ENCODE results near the gene OR10K1. TPM values are rescaled to one million over a fixed set of nuclear protein-coding genes. Genes with fewer than 3 reads are reported as not detected.

The OR10K1 gene
- total and polyA plus RNA-seq, 9 of the 15 experiments (the other 6 are each of a cell fraction or from before 2014, with no cell fraction given): not detected

- no peaks in the 10 kb centered on the region for H3K4me1 ChIP-seq (replicated peaks in 1 of 2; ENCODE audit: control insufficient read depth in 2 of 2, insufficient read depth in 2 of 2, low read length in 2 of 2)
- no peak within 1 kb of the TSS for H3K27ac ChIP-seq (ENCODE audit: extremely low read depth, low read depth, low read length)
- no peaks in the 10 kb centered on the region for H3K9me3 ChIP-seq (replicated peaks; ENCODE audit: control insufficient read depth, insufficient read depth, low read depth, low read length)
- intact Hi-C loops (cut with micrococcal nuclease) (no loop called here), in situ Hi-C loops (cut with MboI) (no loop called here)
- no peaks in the 10 kb centered on the region for H3K79me2 ChIP-seq (ENCODE audit: control insufficient read depth, insufficient read depth, low read length)
- ATAC-seq (no peak), FAIRE-seq (no peak), DNase-seq (ENCODE audit: extremely low read depth in 1 of 4, low spot score in 3 of 4) (no peak)
- H3K9me1 ChIP-seq (ENCODE audit: control insufficient read depth, insufficient read depth, low read length): no peaks in the 10 kb centered on the region
- no TSS peak for BruUV-seq (replicated peaks)
- no peaks in the 10 kb centered on the region for H3K27me3 ChIP-seq (ENCODE audit: control insufficient read depth in 2 of 2, insufficient read depth in 2 of 2, low read length in 2 of 2)
- no peak within 1 kb of the TSS for H3K4me2 ChIP-seq (ENCODE audit: insufficient read depth, low read length)
- H3K9ac ChIP-seq (ENCODE audit: insufficient read depth in 1 of 2, low read depth in 2 of 2, low read length in 2 of 2): no peak within 1 kb of the TSS
- POLR2A ChIA-PET: no interaction called here
- H3K36me3 ChIP-seq (ENCODE audit: control insufficient read depth, insufficient read depth, low read length): no peaks in the 10 kb centered on the region
- H3K4me3 ChIP-seq: no peak within 1 kb of the TSS
- CTCF ChIA-PET (ENCODE audit: low intra/inter-chr PET ratio): no interaction called here
- no peak within 1 kb of the TSS for H2AFZ ChIP-seq (ENCODE audit: low read depth, low read length)
- no peaks in the 10 kb centered on the region for H4K20me1 ChIP-seq (replicated peaks; ENCODE audit: control insufficient read depth, insufficient read depth, low read length)
- TF ChIP-seq ZNF121 (CRISPR knock-in tag; conservative IDR thresholded peaks at IDR 0.05) (no peak), SIN3B (IDR thresholded peaks at IDR 0.05; ENCODE audit: low read depth) (no peak), E2F4 (CRISPR knock-in tag; IDR thresholded peaks at IDR 0.05; ENCODE audit: low read depth) (no peak), KLF16 (IDR thresholded peaks at IDR 0.05) (no peak), STAT6 (CRISPR knock-in tag; IDR thresholded peaks at IDR 0.05) (no peak), ZBTB33 (CRISPR knock-in tag; IDR thresholded peaks at IDR 0.05) (no peak), JUN (IDR thresholded peaks at IDR 0.05; ENCODE audit: borderline replicate concordance, low read depth, low read length) (no peak), JUN (CRISPR knock-in tag; IDR thresholded peaks at IDR 0.05; ENCODE audit: borderline replicate concordance) (no peak), XRCC5 (IDR thresholded peaks at IDR 0.05; ENCODE audit: low read depth, low read length) (no peak), SAP30 (IDR thresholded peaks at IDR 0.05; ENCODE audit: borderline replicate concordance, insufficient read depth, low read depth, low read length, poor library complexity, severe bottlenecking) (no peak), EZH2 (IDR thresholded peaks at IDR 0.05; ENCODE audit: borderline replicate concordance, low read depth, low read length) (no peak), CCNT2 (IDR thresholded peaks at IDR 0.05; ENCODE audit: borderline replicate concordance, extremely low read depth, insufficient read length, low read depth, low read length) (no peak), ZNF184 (CRISPR knock-in tag; IDR thresholded peaks at IDR 0.05) (no peak), MED1 (CRISPR knock-in tag; IDR thresholded peaks at IDR 0.05; ENCODE audit: borderline replicate concordance) (no peak), ZNF133 (CRISPR knock-in tag; IDR thresholded peaks at IDR 0.05) (no peak)
- TF ChIP-seq, protein P1, sequence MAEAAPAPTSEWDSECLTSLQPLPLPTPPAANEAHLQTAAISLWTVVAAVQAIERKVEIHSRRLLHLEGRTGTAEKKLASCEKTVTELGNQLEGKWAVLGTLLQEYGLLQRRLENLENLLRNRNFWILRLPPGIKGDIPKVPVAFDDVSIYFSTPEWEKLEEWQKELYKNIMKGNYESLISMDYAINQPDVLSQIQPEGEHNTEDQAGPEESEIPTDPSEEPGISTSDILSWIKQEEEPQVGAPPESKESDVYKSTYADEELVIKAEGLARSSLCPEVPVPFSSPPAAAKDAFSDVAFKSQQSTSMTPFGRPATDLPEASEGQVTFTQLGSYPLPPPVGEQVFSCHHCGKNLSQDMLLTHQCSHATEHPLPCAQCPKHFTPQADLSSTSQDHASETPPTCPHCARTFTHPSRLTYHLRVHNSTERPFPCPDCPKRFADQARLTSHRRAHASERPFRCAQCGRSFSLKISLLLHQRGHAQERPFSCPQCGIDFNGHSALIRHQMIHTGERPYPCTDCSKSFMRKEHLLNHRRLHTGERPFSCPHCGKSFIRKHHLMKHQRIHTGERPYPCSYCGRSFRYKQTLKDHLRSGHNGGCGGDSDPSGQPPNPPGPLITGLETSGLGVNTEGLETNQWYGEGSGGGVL (CRISPR knock-in tag; IDR thresholded peaks at IDR 0.05): no peak
Observed at GRCh38 chr1:158471920-158472319, 10.3 kb downstream of the OR10K1 start, which contains the start of gene OR10R2. Gene OR10R2 (plus strand): TSS chr1:158472220. CDS start chr1:158472326, 106 bp downstream.

Data from K562 (cell line).